Right lobe of liver (tissue), 4 donors: ENCODE results near the gene KCTD10.
"Not testable (repeated sequence)": the region's sequence is repeated elsewhere in the genome, so short reads cannot be mapped to it uniquely, and the experiment has no call there.

Experiments
- POLR2A ChIP-seq: fragments of 450-650 bp; IDR thresholded peaks from one replicate; pipeline ENCODE4 v1.6.1; 2017; ENCODE audit warnings: antibody characterized with exemption, mild to moderate bottlenecking
- TF ChIP-seq, protein P1 (sequence below), 4 donors: fragments of 200-600 bp in 3 of 4; fragments of 450-650 bp in 1 of 4; IDR thresholded peaks; one replicate each; pipeline versions ENCODE4 v1.5.1 to v1.8.0; 2016 to 2022; ENCODE audit warnings: antibody characterized with exemption in 4 of 4, mild to moderate bottlenecking in 2 of 4
- donor health status: DM: no; HTN: no; CAD: no.
- donor health status: DM: no; HTN: no; CAD: no.
- donor health status: DM: no; HTN: yes; CAD: no.

DNA sequence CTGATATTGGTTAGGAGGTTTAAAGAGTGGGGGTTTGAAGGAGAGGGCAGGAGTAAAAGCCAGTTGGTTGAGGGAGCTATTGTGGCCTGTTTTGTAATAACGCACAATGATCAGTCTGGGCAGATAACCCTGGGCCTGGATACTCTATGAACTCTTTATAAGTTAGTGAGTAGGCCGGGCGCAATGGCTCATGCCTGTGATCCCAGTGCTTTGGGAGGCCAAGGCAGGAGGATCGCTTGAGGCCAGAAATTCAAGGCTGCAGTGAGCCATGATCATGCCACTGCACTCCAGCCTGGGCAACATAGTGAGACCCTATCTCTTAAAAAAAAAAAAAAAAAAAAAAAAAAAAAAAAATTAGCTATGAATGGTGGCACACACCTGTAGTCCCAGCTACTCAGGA is 71.0 kb downstream of the KCTD10 start:
- TF ChIP-seq, protein P1, sequence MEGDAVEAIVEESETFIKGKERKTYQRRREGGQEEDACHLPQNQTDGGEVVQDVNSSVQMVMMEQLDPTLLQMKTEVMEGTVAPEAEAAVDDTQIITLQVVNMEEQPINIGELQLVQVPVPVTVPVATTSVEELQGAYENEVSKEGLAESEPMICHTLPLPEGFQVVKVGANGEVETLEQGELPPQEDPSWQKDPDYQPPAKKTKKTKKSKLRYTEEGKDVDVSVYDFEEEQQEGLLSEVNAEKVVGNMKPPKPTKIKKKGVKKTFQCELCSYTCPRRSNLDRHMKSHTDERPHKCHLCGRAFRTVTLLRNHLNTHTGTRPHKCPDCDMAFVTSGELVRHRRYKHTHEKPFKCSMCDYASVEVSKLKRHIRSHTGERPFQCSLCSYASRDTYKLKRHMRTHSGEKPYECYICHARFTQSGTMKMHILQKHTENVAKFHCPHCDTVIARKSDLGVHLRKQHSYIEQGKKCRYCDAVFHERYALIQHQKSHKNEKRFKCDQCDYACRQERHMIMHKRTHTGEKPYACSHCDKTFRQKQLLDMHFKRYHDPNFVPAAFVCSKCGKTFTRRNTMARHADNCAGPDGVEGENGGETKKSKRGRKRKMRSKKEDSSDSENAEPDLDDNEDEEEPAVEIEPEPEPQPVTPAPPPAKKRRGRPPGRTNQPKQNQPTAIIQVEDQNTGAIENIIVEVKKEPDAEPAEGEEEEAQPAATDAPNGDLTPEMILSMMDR (IDR thresholded peaks at IDR 0.05): not testable (repeated sequence)
- TF ChIP-seq POLR2A: not testable (repeated sequence)
